Gastrocnemius medialis (tissue), 4 donors: ENCODE data around the gene SNCB. TPM values are rescaled to one million over a fixed set of nuclear protein-coding genes. Genes with fewer than 3 reads are reported as not detected.

Source experiments
- ATAC-seq, 2 donors: fragments of 150-250 bp; one replicate each; pipeline ENCODE4 v1.9.1; 2016
- DNase-seq, 2 donors: peaks; one replicate each; pipeline ENCODE4 v3.0.0-alpha.2; 2019
- H3K27ac ChIP-seq, 4 donors: fragments of 200-600 bp; sonication (generic); 1 replicate in 1 of 4; 2 replicates in 3 of 4; pipeline ENCODE4 v1.5.1; 2016 to 2018; ENCODE audit warnings: mild to moderate bottlenecking in 2 of 4, moderate library complexity in 1 of 4
- H3K27me3 ChIP-seq, 3 donors: fragments of 200-600 bp; sonication (generic) in 2 of 3; 1 replicate in 1 of 3; 2 replicates in 2 of 3; pipeline versions ENCODE4 v1.5.1 to v1.6.0; 2016 to 2019; ENCODE audit warnings: mild to moderate bottlenecking in 1 of 3, moderate library complexity in 1 of 3
- H3K36me3 ChIP-seq, 2 donors: fragments of 200-600 bp; sonication (generic) in 1 of 2; one replicate each; pipeline ENCODE4 v1.5.1; 2017 to 2018
- H3K4me1 ChIP-seq, 2 donors: fragments of 200-600 bp; sonication (generic) in 1 of 2; one replicate each; pipeline ENCODE4 v1.5.1; 2016 to 2017; ENCODE audit warnings: mild to moderate bottlenecking in 2 of 2
- H3K4me3 ChIP-seq, 4 donors: fragments of 200-600 bp; sonication (generic) in 3 of 4; 1 replicate in 1 of 4; 2 replicates in 3 of 4; pipeline ENCODE4 v1.5.1; 2016 to 2019; ENCODE audit warnings: mild to moderate bottlenecking in 2 of 4
- H3K9me3 ChIP-seq, 3 donors: fragments of 200-600 bp; sonication (generic) in 2 of 3; 1 replicate in 1 of 3; 2 replicates in 2 of 3; pipeline ENCODE4 v1.5.1; 2016 to 2019
- CTCF ChIP-seq, 5 experiments: fragments of 450-650 bp in 3 of 5; fragments of 200-600 bp in 2 of 5; sonication (generic) in 2 of 5; IDR thresholded peaks in 4 of 5; conservative IDR thresholded peaks in 1 of 5; 1 replicate in 4 of 5; 2 replicates in 1 of 5; pipeline ENCODE4 v1.5.1; 2016 to 2019; ENCODE audit warnings: antibody characterized with exemption in 5 of 5, mild to moderate bottlenecking in 3 of 5, moderate library complexity in 3 of 5
- POLR2A ChIP-seq, 2 donors: fragments of 450-650 bp; IDR thresholded peaks; one replicate each; pipeline ENCODE4 v1.6.1; 2017; ENCODE audit warnings: antibody characterized with exemption in 2 of 2, mild to moderate bottlenecking in 2 of 2, moderate library complexity in 2 of 2
- in situ Hi-C, 4 donors: fragments of 200-750 bp; cut with MboI; loops; one replicate each; pipeline versions ENCODE4 v1.15.0 to v1.8.0; 2017; ENCODE audit warnings: low sequenced_read_pairs in 4 of 4
- intact Hi-C: fragments of 100-400 bp; cut with DNase I; formaldehyde crosslinking; loops from one replicate; pipeline ENCODE4 v1.15.1; 2023; ENCODE audit warnings: low total_unique reads
- total RNA-seq, 4 donors: library from RNA; depleted of rRNA; stranded (reverse); fragments of >200 nt; gene quantifications; one replicate each; pipeline versions ENCODE4 v1.1.0 to v1.2.3, GENCODE V29; 2016

The SNCB gene
- total RNA-seq, 4 donors from 2014 or later, result 0.20 TPM; not detected in 3

- Histone ChIP-seq H3K36me3 (no peaks in the 10 kb centered on the region), H3K9me3 (no peaks in the 10 kb centered on the region), H3K4me3 (no peak overlapping the region), H3K27ac (no peak overlapping the region), H3K27me3 (no peaks in the 10 kb centered on the region), H3K4me1 (peaks cover 16 to 19% of the 10 kb centered on the region in 2 donors)
- intact Hi-C loops, result loop anchor here (10.0 kb wide), 1 partner anchor 259 kb away; the partner anchor contains the start of genes HIGD2A and NOP16
- ATAC-seq (no peak), DNase-seq (no peak)
- TF ChIP-seq POLR2A (IDR thresholded peaks at IDR 0.05), result no peak
- in situ Hi-C loops, result no loop called here
Observed at GRCh38 chr5:176643491-176644219, 13.3 kb upstream of the SNCB start.

GRCh38 chr5:176642675-176643490, 12.5 kb upstream of the SNCB start:
- Histone ChIP-seq H3K9me3 (no peaks in the 10 kb centered on the region), H3K27ac (no peak overlapping the region), H3K36me3 (no peaks in the 10 kb centered on the region), H3K27me3 (no peaks in the 10 kb centered on the region), H3K4me3 (no peak overlapping the region), H3K4me1 (peaks cover 8 to 13% of the 10 kb centered on the region in 2 donors)
- no peak for DNase-seq
- in situ Hi-C loops, result no loop called here
- no peak for TF ChIP-seq POLR2A (IDR thresholded peaks at IDR 0.05)
- no peak for TF ChIP-seq CTCF (IDR thresholded peaks at IDR 0.05 in 4 of 5, conservative IDR thresholded peaks at IDR 0.05 in 1 of 5)
- no peak for ATAC-seq
- intact Hi-C loops, result loop anchor here (10.0 kb wide), 1 partner anchor 258 kb away; the partner anchor contains the start of genes HIGD2A and NOP16

GRCh38 chr5:176640616-176641015, 10.3 kb upstream of the SNCB start:
- H3K36me3 ChIP-seq, result no peaks in the 10 kb centered on the region
- H3K27ac ChIP-seq, result peak overlapping the region; percentile 47 to 73 (median 61)
- no peak for ATAC-seq

GRCh38 chr5:176639981-176640380, 9.6 kb upstream of the SNCB start:
- peak overlapping the region; percentile 53 to 73 (median 64) for H3K27ac ChIP-seq
- no peaks in the 10 kb centered on the region for H3K27me3 ChIP-seq
- no peaks in the 10 kb centered on the region for H3K9me3 ChIP-seq
- peak; percentile 85 to 89 for DNase-seq
- TF ChIP-seq POLR2A (IDR thresholded peaks at IDR 0.05), result no peak
- TF ChIP-seq CTCF (IDR thresholded peaks at IDR 0.05 in 4 of 5, conservative IDR thresholded peaks at IDR 0.05 in 1 of 5), result no peak
- peak; percentile 92 to 94 for ATAC-seq
- in situ Hi-C loops, result no loop called here
- no peaks in the 10 kb centered on the region for H3K36me3 ChIP-seq
- H3K4me1 ChIP-seq, result peaks cover 0 to 7% of the 10 kb centered on the region in 2 donors
- no peak overlapping the region for H3K4me3 ChIP-seq
- intact Hi-C loops, result loop anchor here (10.0 kb wide), 1 partner anchor 255 kb away; the partner anchor contains the start of genes HIGD2A and NOP16

More at GRCh38 chr5:176640616-176641015, 10.3 kb upstream of the SNCB start:
- Histone ChIP-seq H3K4me3 (no peak overlapping the region), H3K27me3 (no peaks in the 10 kb centered on the region), H3K9me3 (no peaks in the 10 kb centered on the region), H3K4me1 (peaks cover 0 to 7% of the 10 kb centered on the region in 2 donors)
- intact Hi-C loops (loop anchor here (10.0 kb wide), 1 partner anchor 256 kb away; the partner anchor contains the start of genes HIGD2A and NOP16), in situ Hi-C loops (no loop called here)
- DNase-seq, result no peak
- no peak for TF ChIP-seq POLR2A (IDR thresholded peaks at IDR 0.05)
- no peak for TF ChIP-seq CTCF (IDR thresholded peaks at IDR 0.05 in 4 of 5, conservative IDR thresholded peaks at IDR 0.05 in 1 of 5)

- H3K4me1 ChIP-seq, result peaks cover 0 to 7% of the 10 kb centered on the region in 2 donors
- no peak for TF ChIP-seq POLR2A (IDR thresholded peaks at IDR 0.05)
- TF ChIP-seq CTCF (IDR thresholded peaks at IDR 0.05 in 4 of 5, conservative IDR thresholded peaks at IDR 0.05 in 1 of 5), result no peak
- no peaks in the 10 kb centered on the region for H3K9me3 ChIP-seq
- H3K27ac ChIP-seq, result peak overlapping the region; percentile 53 to 73 (median 64)
- DNase-seq (no peak), ATAC-seq (no peak)
- H3K4me3 ChIP-seq, result no peak overlapping the region
- in situ Hi-C loops (no loop called here), intact Hi-C loops (no loop called here)
- no peaks in the 10 kb centered on the region for H3K27me3 ChIP-seq
- H3K36me3 ChIP-seq, result no peaks in the 10 kb centered on the region
Observed at GRCh38 chr5:176639208-176639607, 8.9 kb upstream of the SNCB start.
